ENCODE data around the gene FBXW8. TPM values are rescaled to one million over a fixed set of nuclear protein-coding genes. Genes with fewer than 3 reads are reported as not detected.

FBXW8 gene, protein sequence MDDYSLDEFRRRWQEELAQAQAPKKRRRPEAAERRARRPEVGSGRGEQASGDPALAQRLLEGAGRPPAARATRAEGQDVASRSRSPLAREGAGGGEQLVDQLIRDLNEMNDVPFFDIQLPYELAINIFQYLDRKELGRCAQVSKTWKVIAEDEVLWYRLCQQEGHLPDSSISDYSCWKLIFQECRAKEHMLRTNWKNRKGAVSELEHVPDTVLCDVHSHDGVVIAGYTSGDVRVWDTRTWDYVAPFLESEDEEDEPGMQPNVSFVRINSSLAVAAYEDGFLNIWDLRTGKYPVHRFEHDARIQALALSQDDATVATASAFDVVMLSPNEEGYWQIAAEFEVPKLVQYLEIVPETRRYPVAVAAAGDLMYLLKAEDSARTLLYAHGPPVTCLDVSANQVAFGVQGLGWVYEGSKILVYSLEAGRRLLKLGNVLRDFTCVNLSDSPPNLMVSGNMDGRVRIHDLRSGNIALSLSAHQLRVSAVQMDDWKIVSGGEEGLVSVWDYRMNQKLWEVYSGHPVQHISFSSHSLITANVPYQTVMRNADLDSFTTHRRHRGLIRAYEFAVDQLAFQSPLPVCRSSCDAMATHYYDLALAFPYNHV
- total RNA-seq = 10 to 100 TPM; 18.5 to 20.3 TPM
- polyA plus RNA-seq = 1 to 10 TPM; 3.9 to 6.4 TPM
- long read RNA-seq, donor 1, full-length matches to known transcripts = 4 of 206 reads
- long read RNA-seq, donor 1, partial matches to known transcripts = 88 of 206 reads
- long read RNA-seq, donor 1, other reads (novel, unspliced or antisense) = 114 of 206 reads
- long read RNA-seq, donor 2, partial matches to known transcripts = 148 of 160 reads
- long read RNA-seq, donor 2, other reads (novel, unspliced or antisense) = 12 of 160 reads
- long read RNA-seq, donor 3, full-length matches to known transcripts = 4 of 4 reads
- long read RNA-seq, donor 3, partial matches to known transcripts = 0 of 4 reads
- long read RNA-seq, donor 3, other reads (novel, unspliced or antisense) = 0 of 4 reads
- long read RNA-seq, donor 4 = 0 reads
- long read RNA-seq, donor 5, full-length matches to known transcripts = 4 of 15 reads
- long read RNA-seq, donor 5, partial matches to known transcripts = 11 of 15 reads
- long read RNA-seq, donor 5, other reads (novel, unspliced or antisense) = 0 of 15 reads

DNA sequence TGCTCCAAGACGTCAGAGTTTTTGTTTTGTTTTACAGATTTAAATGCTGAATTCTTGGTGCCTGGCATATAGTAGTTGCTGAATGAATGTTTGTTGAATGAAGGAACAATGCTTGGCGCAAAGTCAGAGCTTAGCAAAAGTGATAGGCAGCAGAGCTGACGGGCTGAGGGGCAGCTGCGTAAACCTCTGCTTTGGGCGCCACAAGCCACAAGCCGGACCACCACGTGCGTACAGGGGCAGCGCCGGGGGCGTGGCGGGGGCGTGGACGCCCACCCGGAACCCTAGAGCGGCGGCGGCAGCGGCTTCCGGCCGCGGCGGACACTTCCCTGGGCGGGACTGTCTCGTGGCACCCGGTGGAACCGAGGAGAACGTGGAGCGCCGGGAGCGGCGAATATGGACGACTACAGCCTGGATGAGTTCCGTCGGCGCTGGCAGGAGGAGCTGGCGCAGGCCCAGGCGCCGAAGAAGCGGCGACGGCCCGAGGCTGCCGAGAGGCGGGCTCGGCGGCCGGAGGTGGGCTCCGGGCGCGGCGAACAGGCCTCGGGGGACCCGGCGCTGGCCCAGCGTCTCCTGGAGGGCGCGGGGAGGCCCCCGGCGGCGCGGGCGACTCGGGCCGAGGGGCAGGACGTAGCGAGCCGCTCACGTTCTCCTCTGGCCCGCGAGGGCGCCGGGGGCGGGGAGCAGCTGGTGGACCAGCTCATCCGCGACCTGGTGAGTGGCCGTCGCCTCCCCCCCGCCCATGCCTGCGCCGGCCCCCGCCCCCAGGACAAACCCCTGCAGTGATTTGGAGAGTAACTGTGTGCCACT lies at the start of gene FBXW8:
Gene FBXW8 (plus strand): TSS at position 306 of the 807 bp plus-strand sequence. CDS start 88 bp downstream, at position 394.
- peak within 1 kb of the TSS; percentile 86 to 98 for H3K27ac ChIP-seq (ENCODE audit: low read depth in 1 of 2, low read length in 1 of 2)
- H3K27me3 ChIP-seq (ENCODE audit: control insufficient read depth in 3 of 3, insufficient read depth in 3 of 3, low read length in 2 of 3) = peaks cover 0 to 3% (median 0%) of the 10 kb centered on the region in 3 donors
- H3K36me3 ChIP-seq (ENCODE audit: control insufficient read depth in 4 of 4, insufficient read depth in 4 of 4, low read length in 4 of 4) = peaks cover 0 to 3% (median 0%) of the 10 kb centered on the region in 4 donors
- H3K9me3 ChIP-seq (ENCODE audit: control insufficient read depth in 4 of 4, insufficient read depth in 3 of 4, low read length in 3 of 4) = no peaks in the 10 kb centered on the region
- peak within 1 kb of the TSS; percentile 78 for H3K4me3 ChIP-seq
- ATAC-seq (ENCODE audit: insufficient read depth, low FRiP score) (peak; percentile 90), DNase-seq (peak; percentile 78 to 85 (median 83))
- TF ChIP-seq, protein P1, sequence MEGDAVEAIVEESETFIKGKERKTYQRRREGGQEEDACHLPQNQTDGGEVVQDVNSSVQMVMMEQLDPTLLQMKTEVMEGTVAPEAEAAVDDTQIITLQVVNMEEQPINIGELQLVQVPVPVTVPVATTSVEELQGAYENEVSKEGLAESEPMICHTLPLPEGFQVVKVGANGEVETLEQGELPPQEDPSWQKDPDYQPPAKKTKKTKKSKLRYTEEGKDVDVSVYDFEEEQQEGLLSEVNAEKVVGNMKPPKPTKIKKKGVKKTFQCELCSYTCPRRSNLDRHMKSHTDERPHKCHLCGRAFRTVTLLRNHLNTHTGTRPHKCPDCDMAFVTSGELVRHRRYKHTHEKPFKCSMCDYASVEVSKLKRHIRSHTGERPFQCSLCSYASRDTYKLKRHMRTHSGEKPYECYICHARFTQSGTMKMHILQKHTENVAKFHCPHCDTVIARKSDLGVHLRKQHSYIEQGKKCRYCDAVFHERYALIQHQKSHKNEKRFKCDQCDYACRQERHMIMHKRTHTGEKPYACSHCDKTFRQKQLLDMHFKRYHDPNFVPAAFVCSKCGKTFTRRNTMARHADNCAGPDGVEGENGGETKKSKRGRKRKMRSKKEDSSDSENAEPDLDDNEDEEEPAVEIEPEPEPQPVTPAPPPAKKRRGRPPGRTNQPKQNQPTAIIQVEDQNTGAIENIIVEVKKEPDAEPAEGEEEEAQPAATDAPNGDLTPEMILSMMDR (IDR thresholded peaks at IDR 0.05; ENCODE audit: control extremely low read depth, extremely low read depth) = no peak
- 0% methylated on average over 71 to 82 of the region's 82 CpGs for WGBS, 2 donors
- peak within 1 kb of the TSS in 1 of 2 donors; percentile 58 for H3K9ac ChIP-seq (ENCODE audit: insufficient read depth in 1 of 2, low read length in 2 of 2)
- peaks cover 0 to 6% (median 0%) of the 10 kb centered on the region in 5 donors for H3K4me1 ChIP-seq (ENCODE audit: control insufficient read depth in 5 of 5, insufficient read depth in 5 of 5, low read length in 5 of 5)

DNA sequence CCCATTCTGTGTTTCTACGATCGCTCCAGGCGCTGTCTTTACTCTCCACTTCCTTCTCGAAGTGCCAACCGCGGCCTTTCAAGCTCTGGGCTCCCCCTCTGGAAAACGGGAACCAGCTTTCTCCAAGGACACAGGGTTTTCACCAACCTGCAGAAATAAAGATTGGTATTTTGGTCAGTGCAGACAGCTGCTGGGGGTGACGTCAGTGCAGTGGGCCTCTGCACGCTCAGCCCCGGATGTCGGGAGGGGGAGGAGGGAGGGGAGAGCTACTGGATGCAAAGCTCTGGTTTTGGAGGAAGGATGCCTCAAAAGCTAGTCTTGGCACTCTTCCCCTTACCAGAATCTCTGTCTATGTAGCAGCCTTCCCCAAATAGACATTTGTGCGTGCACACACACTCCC lies 49.4 kb upstream of the FBXW8 start:
- Histone ChIP-seq H3K4me3 (no peak overlapping the region), H3K9me3 (ENCODE audit: control insufficient read depth in 4 of 4, insufficient read depth in 3 of 4, low read length in 3 of 4) (no peaks in the 10 kb centered on the region), H3K27me3 (ENCODE audit: control insufficient read depth in 3 of 3, insufficient read depth in 3 of 3, low read length in 2 of 3) (peaks cover 0 to 10% (median 0%) of the 10 kb centered on the region in 3 donors), H3K36me3 (ENCODE audit: control insufficient read depth in 4 of 4, insufficient read depth in 4 of 4, low read length in 4 of 4) (no peaks in the 10 kb centered on the region), H3K27ac (ENCODE audit: low read depth in 1 of 2, low read length in 1 of 2) (no peak overlapping the region), H3K4me1 (ENCODE audit: control insufficient read depth in 5 of 5, insufficient read depth in 5 of 5, low read length in 5 of 5) (no peaks in the 10 kb centered on the region), H3K9ac (ENCODE audit: insufficient read depth in 1 of 2, low read length in 2 of 2) (no peak overlapping the region)
- no peak for ATAC-seq (ENCODE audit: insufficient read depth, low FRiP score)
- WGBS, 2 donors = 23 to 31% methylated on average over 12 of the region's 12 CpGs
- DNase-seq = peak; percentile 36 to 45 (median 43)
- TF ChIP-seq, protein P1 (IDR thresholded peaks at IDR 0.05; ENCODE audit: control extremely low read depth, extremely low read depth) = no peak

DNA sequence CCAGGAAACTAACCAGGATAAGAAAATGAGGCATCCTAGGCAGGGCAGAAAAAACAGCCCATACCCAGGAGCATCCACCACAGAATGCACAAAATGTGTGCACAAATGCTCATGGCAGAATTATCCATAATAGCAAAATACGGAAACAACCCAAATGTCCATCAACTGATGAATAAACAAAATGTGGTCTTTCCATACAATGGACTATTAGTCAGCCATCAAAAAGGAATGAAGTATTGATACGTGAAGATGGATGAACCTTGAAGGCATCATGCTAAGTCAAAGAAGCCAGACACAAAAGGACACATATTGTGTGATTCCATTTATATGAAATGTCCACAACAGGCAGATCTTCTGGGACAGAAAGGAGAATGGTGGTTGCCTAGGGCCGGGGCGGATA lies 48.6 kb upstream of the FBXW8 start:
- peaks cover 0 to 10% (median 0%) of the 10 kb centered on the region in 3 donors for H3K27me3 ChIP-seq (ENCODE audit: control insufficient read depth in 3 of 3, insufficient read depth in 3 of 3, low read length in 2 of 3)
- no peak overlapping the region for H3K27ac ChIP-seq (ENCODE audit: low read depth in 1 of 2, low read length in 1 of 2)
- TF ChIP-seq, protein P1 (IDR thresholded peaks at IDR 0.05; ENCODE audit: control extremely low read depth, extremely low read depth) = no peak
- H3K36me3 ChIP-seq (ENCODE audit: control insufficient read depth in 4 of 4, insufficient read depth in 4 of 4, low read length in 4 of 4) = no peaks in the 10 kb centered on the region
- ATAC-seq (ENCODE audit: insufficient read depth, low FRiP score) = no peak
- no peaks in the 10 kb centered on the region for H3K4me1 ChIP-seq (ENCODE audit: control insufficient read depth in 5 of 5, insufficient read depth in 5 of 5, low read length in 5 of 5)
- DNase-seq = no peak
- H3K9ac ChIP-seq (ENCODE audit: insufficient read depth in 1 of 2, low read length in 2 of 2) = no peak overlapping the region
- 94 to 97% methylated on average over 4 of the region's 4 CpGs for WGBS, 2 donors
- no peak overlapping the region for H3K4me3 ChIP-seq
- H3K9me3 ChIP-seq (ENCODE audit: control insufficient read depth in 4 of 4, insufficient read depth in 3 of 4, low read length in 3 of 4) = no peaks in the 10 kb centered on the region

Data from lung (tissue), 16 donors.